ENCODE data around the gene OR4K2. TPM values are rescaled to one million over a fixed set of nuclear protein-coding genes. Genes with fewer than 3 reads are reported as not detected.
"Not testable (repeated sequence)": the region's sequence is repeated elsewhere in the genome, so short reads cannot be mapped to it uniquely, and the experiment has no call there.

The OR4K2 gene
- total RNA-seq, result not detected in 2 replicates

- intact Hi-C loops (cut with micrococcal nuclease), result no loop called here
- Mint-ChIP-seq H3K4me3 (no peak within 1 kb of the TSS), H3K9me3 (no peaks in the 10 kb centered on the region), H3K27me3 (ENCODE audit: insufficient read depth) (no peaks in the 10 kb centered on the region), H3K4me1 (ENCODE audit: low read depth) (no peaks in the 10 kb centered on the region), H3K27ac (no peak within 1 kb of the TSS), H3K36me3 (ENCODE audit: low read depth) (no peaks in the 10 kb centered on the region)
- no peak for DNase-seq (ENCODE audit: low spot score)
These were observed at the start of gene OR4K2 for GRCh38 chr14:19874842-19875241. OR4K2 (plus strand) TSS chr14:19875142; CDS start chr14:19876268, 1,126 bp downstream.

GRCh38 chr14:19827626-19828244 lies 47.2 kb upstream of the OR4K2 start:
- H3K9me3 Mint-ChIP-seq; DNase-seq (ENCODE audit: low spot score); H3K36me3 Mint-ChIP-seq (ENCODE audit: low read depth); H3K27ac Mint-ChIP-seq; intact Hi-C loops (cut with micrococcal nuclease); H3K4me3 Mint-ChIP-seq; H3K4me1 Mint-ChIP-seq (ENCODE audit: low read depth); H3K27me3 Mint-ChIP-seq (ENCODE audit: insufficient read depth): not testable (repeated sequence)

- no peak overlapping the region for H3K4me3 Mint-ChIP-seq
- no peaks in the 10 kb centered on the region for H3K36me3 Mint-ChIP-seq (ENCODE audit: low read depth)
- no peak overlapping the region for H3K27ac Mint-ChIP-seq
- no peak for DNase-seq (ENCODE audit: low spot score)
- H3K27me3 Mint-ChIP-seq (ENCODE audit: insufficient read depth), result no peaks in the 10 kb centered on the region
- H3K4me1 Mint-ChIP-seq (ENCODE audit: low read depth), result no peaks in the 10 kb centered on the region
- H3K9me3 Mint-ChIP-seq, result peaks cover 9% of the 10 kb centered on the region
- intact Hi-C loops (cut with micrococcal nuclease), result no loop called here
These were observed 46.6 kb upstream of the OR4K2 start for GRCh38 chr14:19828314-19828713.

- H3K27ac Mint-ChIP-seq; intact Hi-C loops (cut with micrococcal nuclease); H3K4me3 Mint-ChIP-seq; H3K36me3 Mint-ChIP-seq (ENCODE audit: low read depth); DNase-seq (ENCODE audit: low spot score); H3K4me1 Mint-ChIP-seq (ENCODE audit: low read depth); H3K27me3 Mint-ChIP-seq (ENCODE audit: insufficient read depth): not testable (repeated sequence)
- H3K9me3 Mint-ChIP-seq, result peaks cover 12% of the 10 kb centered on the region
These were observed 40.6 kb upstream of the OR4K2 start for GRCh38 chr14:19834203-19834848.

GRCh38 chr14:19838433-19838832 lies 36.5 kb upstream of the OR4K2 start:
- intact Hi-C loops (cut with micrococcal nuclease), result no loop called here
- H3K27me3 Mint-ChIP-seq (ENCODE audit: insufficient read depth), result no peaks in the 10 kb centered on the region
- H3K27ac Mint-ChIP-seq, result no peak overlapping the region
- H3K4me3 Mint-ChIP-seq, result no peak overlapping the region
- no peaks in the 10 kb centered on the region for H3K4me1 Mint-ChIP-seq (ENCODE audit: low read depth)
- H3K9me3 Mint-ChIP-seq, result peaks cover 1% of the 10 kb centered on the region
- no peaks in the 10 kb centered on the region for H3K36me3 Mint-ChIP-seq (ENCODE audit: low read depth)
- no peak for DNase-seq (ENCODE audit: low spot score)

GRCh38 chr14:19851365-19851764 lies 23.6 kb upstream of the OR4K2 start:
- Mint-ChIP-seq H3K27me3 (ENCODE audit: insufficient read depth) (no peaks in the 10 kb centered on the region), H3K4me3 (no peak overlapping the region), H3K36me3 (ENCODE audit: low read depth) (no peaks in the 10 kb centered on the region), H3K27ac (no peak overlapping the region), H3K9me3 (peaks cover 4% of the 10 kb centered on the region), H3K4me1 (ENCODE audit: low read depth) (no peaks in the 10 kb centered on the region)
- intact Hi-C loops (cut with micrococcal nuclease), result no loop called here
- no peak for DNase-seq (ENCODE audit: low spot score)

GRCh38 chr14:19866061-19866669 lies 8.8 kb upstream of the OR4K2 start:
- DNase-seq (ENCODE audit: low spot score); H3K9me3 Mint-ChIP-seq; intact Hi-C loops (cut with micrococcal nuclease); H3K4me1 Mint-ChIP-seq (ENCODE audit: low read depth); H3K4me3 Mint-ChIP-seq; H3K36me3 Mint-ChIP-seq (ENCODE audit: low read depth); H3K27ac Mint-ChIP-seq; H3K27me3 Mint-ChIP-seq (ENCODE audit: insufficient read depth): not testable (repeated sequence)

- no peaks in the 10 kb centered on the region for H3K4me1 Mint-ChIP-seq (ENCODE audit: low read depth)
These were observed 1.8 kb upstream of the OR4K2 start for GRCh38 chr14:19873178-19873577.

GRCh38 chr14:19878029-19878642 lies 3.2 kb downstream of the OR4K2 start:
- H3K4me1 Mint-ChIP-seq (ENCODE audit: low read depth), result no peaks in the 10 kb centered on the region
- no peak overlapping the region for H3K4me3 Mint-ChIP-seq
- intact Hi-C loops (cut with micrococcal nuclease), result no loop called here
- H3K27ac Mint-ChIP-seq, result no peak overlapping the region
- no peaks in the 10 kb centered on the region for H3K27me3 Mint-ChIP-seq (ENCODE audit: insufficient read depth)
- H3K9me3 Mint-ChIP-seq, result no peaks in the 10 kb centered on the region
- no peaks in the 10 kb centered on the region for H3K36me3 Mint-ChIP-seq (ENCODE audit: low read depth)
- DNase-seq (ENCODE audit: low spot score), result no peak

More at GRCh38 chr14:19873178-19873577, 1.8 kb upstream of the OR4K2 start:
- no peaks in the 10 kb centered on the region for H3K9me3 Mint-ChIP-seq
- no peaks in the 10 kb centered on the region for H3K36me3 Mint-ChIP-seq (ENCODE audit: low read depth)
- H3K27me3 Mint-ChIP-seq (ENCODE audit: insufficient read depth), result no peaks in the 10 kb centered on the region
- H3K4me3 Mint-ChIP-seq, result no peak overlapping the region
- no peak for DNase-seq (ENCODE audit: low spot score)
- H3K27ac Mint-ChIP-seq, result no peak overlapping the region
- intact Hi-C loops (cut with micrococcal nuclease), result no loop called here

GRCh38 chr14:19895282-19895681 lies 20.3 kb downstream of the OR4K2 start:
- H3K9me3 Mint-ChIP-seq, result peaks cover 54% of the 10 kb centered on the region
- no peaks in the 10 kb centered on the region for H3K4me1 Mint-ChIP-seq (ENCODE audit: low read depth)
- no peak overlapping the region for H3K4me3 Mint-ChIP-seq
- no peaks in the 10 kb centered on the region for H3K36me3 Mint-ChIP-seq (ENCODE audit: low read depth)
- no peak for DNase-seq (ENCODE audit: low spot score)
- no peaks in the 10 kb centered on the region for H3K27me3 Mint-ChIP-seq (ENCODE audit: insufficient read depth)
- intact Hi-C loops (cut with micrococcal nuclease), result no loop called here
- no peak overlapping the region for H3K27ac Mint-ChIP-seq

- Mint-ChIP-seq H3K9me3 (peaks cover 29% of the 10 kb centered on the region), H3K36me3 (ENCODE audit: low read depth) (no peaks in the 10 kb centered on the region), H3K4me1 (ENCODE audit: low read depth) (no peaks in the 10 kb centered on the region), H3K4me3 (no peak overlapping the region), H3K27me3 (ENCODE audit: insufficient read depth) (no peaks in the 10 kb centered on the region), H3K27ac (no peak overlapping the region)
- intact Hi-C loops (cut with micrococcal nuclease), result no loop called here
- DNase-seq (ENCODE audit: low spot score), result no peak
These were observed 26.1 kb downstream of the OR4K2 start for GRCh38 chr14:19900999-19901398.

- intact Hi-C loops (cut with micrococcal nuclease), result no loop called here
- Mint-ChIP-seq H3K27ac (no peak overlapping the region), H3K27me3 (ENCODE audit: insufficient read depth) (no peaks in the 10 kb centered on the region), H3K4me1 (ENCODE audit: low read depth) (no peaks in the 10 kb centered on the region), H3K9me3 (peaks cover 15% of the 10 kb centered on the region), H3K36me3 (ENCODE audit: low read depth) (no peaks in the 10 kb centered on the region), H3K4me3 (no peak overlapping the region)
- DNase-seq (ENCODE audit: low spot score), result no peak
These were observed 27.5 kb downstream of the OR4K2 start for GRCh38 chr14:19902409-19902808.

- Mint-ChIP-seq H3K4me3 (no peak overlapping the region), H3K27me3 (ENCODE audit: insufficient read depth) (no peaks in the 10 kb centered on the region), H3K27ac (no peak overlapping the region), H3K4me1 (ENCODE audit: low read depth) (no peaks in the 10 kb centered on the region), H3K9me3 (peaks cover 15% of the 10 kb centered on the region), H3K36me3 (ENCODE audit: low read depth) (no peaks in the 10 kb centered on the region)
- DNase-seq (ENCODE audit: low spot score), result no peak
- intact Hi-C loops (cut with micrococcal nuclease), result no loop called here
These were observed 31.7 kb downstream of the OR4K2 start for GRCh38 chr14:19906665-19907064.
